GM23338 (cell line): ENCODE measurements around the gene FIGNL1. TPM values are rescaled to one million over a fixed set of nuclear protein-coding genes. Genes with fewer than 3 reads are reported as not detected.

Experiments
- ATAC-seq: fragments of 200-7000 bp; cut with Tn5 transposase; 3 replicates; pipeline ENCODE4 v1.9.1; 2020
- DNase-seq: peaks from one replicate; pipeline ENCODE4 v3.0.0-alpha.2; 2015; ENCODE audit warnings: low spot score
- H2AFZ ChIP-seq: fragments of 200-600 bp; sonication (generic); 2 replicates; pipeline ENCODE4 v1.8.0; 2016; ENCODE audit warnings: antibody characterized with exemption, mild to moderate bottlenecking, moderate library complexity
- H3F3A ChIP-seq: fragments of 200-600 bp; sonication (generic); replicated peaks from 2 replicates; pipeline ENCODE4 v1.8.0; 2017; ENCODE audit warnings: antibody characterized with exemption, mixed run types, low read depth
- H3K27ac ChIP-seq: fragments of 200-600 bp; sonication (generic); 2 replicates; pipeline ENCODE4 v1.6.1; 2016; ENCODE audit warnings: low read depth
- H3K27me3 ChIP-seq: fragments of 200-600 bp; sonication (generic); 2 replicates; pipeline ENCODE4 v1.8.0; 2016; ENCODE audit warnings: mild to moderate bottlenecking, mixed run types, moderate library complexity; ENCODE audit not compliant: insufficient read depth
- H3K36me3 ChIP-seq: fragments of 200-600 bp; sonication (generic); 2 replicates; pipeline ENCODE4 v1.8.0; 2016; ENCODE audit warnings: mild to moderate bottlenecking; ENCODE audit not compliant: insufficient read depth
- H3K4me1 ChIP-seq: fragments of 200-600 bp; sonication (generic); 2 replicates; pipeline ENCODE4 v1.8.0; 2016; ENCODE audit warnings: mild to moderate bottlenecking, moderate library complexity; ENCODE audit not compliant: insufficient read depth
- H3K4me2 ChIP-seq: fragments of 200-600 bp; sonication (generic); 2 replicates; pipeline ENCODE4 v1.7.1; 2017; ENCODE audit warnings: mixed run types
- H3K4me3 ChIP-seq: fragments of 200-600 bp; sonication (generic); 2 replicates; pipeline ENCODE4 v1.6.1; 2016; ENCODE audit warnings: mixed run types
- H3K79me2 ChIP-seq: fragments of 200-600 bp; sonication (generic); replicated peaks from 2 replicates; pipeline ENCODE4 v1.8.0; 2017; ENCODE audit warnings: mild to moderate bottlenecking; ENCODE audit not compliant: insufficient read depth
- H3K9me2 ChIP-seq: fragments of 200-600 bp; sonication (generic); 2 replicates; pipeline ENCODE4 v1.8.0; 2017; ENCODE audit not compliant: insufficient read depth
- H4K20me1 ChIP-seq: fragments of 200-600 bp; sonication (generic); replicated peaks from 2 replicates; pipeline ENCODE4 v1.8.0; 2017; ENCODE audit warnings: mild to moderate bottlenecking; ENCODE audit not compliant: insufficient read depth
- H3K27ac Mint-ChIP-seq: 2 replicates; pipeline ENCODE4 v1.8.0; 2020; ENCODE audit warnings: inconsistent platforms, mild to moderate bottlenecking, moderate library complexity, mixed read lengths
- H3K27me3 Mint-ChIP-seq: 3 replicates; pipeline ENCODE4 v1.8.0; 2022; ENCODE audit warnings: low read depth, mild to moderate bottlenecking, moderate library complexity, mixed read lengths, inconsistent platforms; ENCODE audit not compliant: insufficient read depth, poor library complexity
- H3K36me3 Mint-ChIP-seq: 3 replicates; pipeline ENCODE4 v1.8.0; 2021; ENCODE audit warnings: low read depth, mild to moderate bottlenecking, inconsistent platforms, moderate library complexity, mixed read lengths
- H3K4me1 Mint-ChIP-seq: 3 replicates; pipeline ENCODE4 v1.8.0; 2020; ENCODE audit warnings: mild to moderate bottlenecking, inconsistent platforms, mixed read lengths
- H3K4me3 Mint-ChIP-seq: 3 replicates; pipeline ENCODE4 v1.8.0; 2021; ENCODE audit warnings: moderate library complexity, mild to moderate bottlenecking, inconsistent platforms, mixed read lengths
- H3K9me3 Mint-ChIP-seq: 3 replicates; pipeline ENCODE4 v1.8.0; 2020; ENCODE audit warnings: moderate library complexity, mild to moderate bottlenecking, inconsistent platforms, mixed read lengths
- CREB1 ChIP-seq: fragments of 250-450 bp; sonication (Bioruptor Pico); IDR thresholded peaks from 2 replicates; pipeline ENCODE4 v1.5.0; 2020; ENCODE audit warnings: low read depth, mild to moderate bottlenecking, moderate library complexity
- REST ChIP-seq: IDR thresholded peaks from one replicate; pipeline ENCODE4 v1.6.1; 2018; ENCODE audit warnings: antibody characterized with exemption; ENCODE audit not compliant: unreplicated experiment
- STAT1 ChIP-seq: IDR thresholded peaks from one replicate; pipeline ENCODE4 v1.6.1; 2016; ENCODE audit warnings: antibody characterized with exemption; ENCODE audit not compliant: unreplicated experiment
- polyA plus RNA-seq: library from polyadenylated mRNA; unstranded; fragments of >200 nt; fragmentation: Nextera tagmentation; extraction: Ambion mirVana; gene quantifications from 2 replicates; pipeline ENCODE4 v1.2.1, GENCODE V29; 2016
- total RNA-seq: library from RNA; depleted of rRNA; stranded (reverse); fragments of >200 nt; shearing (Covaris generic); gene quantifications from 2 replicates; pipeline ENCODE4 v1.2.3, GENCODE V29; 2014
- TF ChIP-seq, protein P1 (sequence below): fragments of 250-450 bp; sonication (Bioruptor Pico); IDR thresholded peaks from 2 replicates; pipeline ENCODE4 v1.5.0; 2020; ENCODE audit warnings: mild to moderate bottlenecking, moderate library complexity
- TF ChIP-seq, protein P2 (sequence below): IDR thresholded peaks from 2 replicates; pipeline ENCODE4 v1.6.1; 2016; ENCODE audit warnings: antibody characterized with exemption

FIGNL1 gene
- total and polyA plus RNA-seq, 2 experiments from 2014 or later = 6.6 to 24.9 TPM

DNA sequence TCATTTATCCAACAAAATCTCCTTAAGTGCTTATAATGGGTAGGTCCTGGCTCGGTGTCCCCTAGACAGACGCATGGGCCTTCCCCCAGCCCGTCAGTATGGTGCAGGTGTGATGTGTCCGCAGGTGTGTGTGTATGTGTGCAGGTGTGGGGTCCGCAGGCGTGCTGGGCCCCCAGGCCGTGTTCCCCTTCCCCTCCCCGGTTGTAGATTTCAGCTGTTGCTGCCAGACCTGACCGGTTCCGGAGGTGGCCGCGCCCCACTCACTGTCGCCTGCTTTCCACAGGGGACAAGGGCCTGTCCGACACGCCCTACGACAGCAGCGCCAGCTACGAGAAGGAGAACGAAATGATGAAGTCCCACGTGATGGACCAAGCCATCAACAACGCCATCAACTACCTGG lies 50.5 kb downstream of the FIGNL1 start (continued):
- TF ChIP-seq, protein P1, sequence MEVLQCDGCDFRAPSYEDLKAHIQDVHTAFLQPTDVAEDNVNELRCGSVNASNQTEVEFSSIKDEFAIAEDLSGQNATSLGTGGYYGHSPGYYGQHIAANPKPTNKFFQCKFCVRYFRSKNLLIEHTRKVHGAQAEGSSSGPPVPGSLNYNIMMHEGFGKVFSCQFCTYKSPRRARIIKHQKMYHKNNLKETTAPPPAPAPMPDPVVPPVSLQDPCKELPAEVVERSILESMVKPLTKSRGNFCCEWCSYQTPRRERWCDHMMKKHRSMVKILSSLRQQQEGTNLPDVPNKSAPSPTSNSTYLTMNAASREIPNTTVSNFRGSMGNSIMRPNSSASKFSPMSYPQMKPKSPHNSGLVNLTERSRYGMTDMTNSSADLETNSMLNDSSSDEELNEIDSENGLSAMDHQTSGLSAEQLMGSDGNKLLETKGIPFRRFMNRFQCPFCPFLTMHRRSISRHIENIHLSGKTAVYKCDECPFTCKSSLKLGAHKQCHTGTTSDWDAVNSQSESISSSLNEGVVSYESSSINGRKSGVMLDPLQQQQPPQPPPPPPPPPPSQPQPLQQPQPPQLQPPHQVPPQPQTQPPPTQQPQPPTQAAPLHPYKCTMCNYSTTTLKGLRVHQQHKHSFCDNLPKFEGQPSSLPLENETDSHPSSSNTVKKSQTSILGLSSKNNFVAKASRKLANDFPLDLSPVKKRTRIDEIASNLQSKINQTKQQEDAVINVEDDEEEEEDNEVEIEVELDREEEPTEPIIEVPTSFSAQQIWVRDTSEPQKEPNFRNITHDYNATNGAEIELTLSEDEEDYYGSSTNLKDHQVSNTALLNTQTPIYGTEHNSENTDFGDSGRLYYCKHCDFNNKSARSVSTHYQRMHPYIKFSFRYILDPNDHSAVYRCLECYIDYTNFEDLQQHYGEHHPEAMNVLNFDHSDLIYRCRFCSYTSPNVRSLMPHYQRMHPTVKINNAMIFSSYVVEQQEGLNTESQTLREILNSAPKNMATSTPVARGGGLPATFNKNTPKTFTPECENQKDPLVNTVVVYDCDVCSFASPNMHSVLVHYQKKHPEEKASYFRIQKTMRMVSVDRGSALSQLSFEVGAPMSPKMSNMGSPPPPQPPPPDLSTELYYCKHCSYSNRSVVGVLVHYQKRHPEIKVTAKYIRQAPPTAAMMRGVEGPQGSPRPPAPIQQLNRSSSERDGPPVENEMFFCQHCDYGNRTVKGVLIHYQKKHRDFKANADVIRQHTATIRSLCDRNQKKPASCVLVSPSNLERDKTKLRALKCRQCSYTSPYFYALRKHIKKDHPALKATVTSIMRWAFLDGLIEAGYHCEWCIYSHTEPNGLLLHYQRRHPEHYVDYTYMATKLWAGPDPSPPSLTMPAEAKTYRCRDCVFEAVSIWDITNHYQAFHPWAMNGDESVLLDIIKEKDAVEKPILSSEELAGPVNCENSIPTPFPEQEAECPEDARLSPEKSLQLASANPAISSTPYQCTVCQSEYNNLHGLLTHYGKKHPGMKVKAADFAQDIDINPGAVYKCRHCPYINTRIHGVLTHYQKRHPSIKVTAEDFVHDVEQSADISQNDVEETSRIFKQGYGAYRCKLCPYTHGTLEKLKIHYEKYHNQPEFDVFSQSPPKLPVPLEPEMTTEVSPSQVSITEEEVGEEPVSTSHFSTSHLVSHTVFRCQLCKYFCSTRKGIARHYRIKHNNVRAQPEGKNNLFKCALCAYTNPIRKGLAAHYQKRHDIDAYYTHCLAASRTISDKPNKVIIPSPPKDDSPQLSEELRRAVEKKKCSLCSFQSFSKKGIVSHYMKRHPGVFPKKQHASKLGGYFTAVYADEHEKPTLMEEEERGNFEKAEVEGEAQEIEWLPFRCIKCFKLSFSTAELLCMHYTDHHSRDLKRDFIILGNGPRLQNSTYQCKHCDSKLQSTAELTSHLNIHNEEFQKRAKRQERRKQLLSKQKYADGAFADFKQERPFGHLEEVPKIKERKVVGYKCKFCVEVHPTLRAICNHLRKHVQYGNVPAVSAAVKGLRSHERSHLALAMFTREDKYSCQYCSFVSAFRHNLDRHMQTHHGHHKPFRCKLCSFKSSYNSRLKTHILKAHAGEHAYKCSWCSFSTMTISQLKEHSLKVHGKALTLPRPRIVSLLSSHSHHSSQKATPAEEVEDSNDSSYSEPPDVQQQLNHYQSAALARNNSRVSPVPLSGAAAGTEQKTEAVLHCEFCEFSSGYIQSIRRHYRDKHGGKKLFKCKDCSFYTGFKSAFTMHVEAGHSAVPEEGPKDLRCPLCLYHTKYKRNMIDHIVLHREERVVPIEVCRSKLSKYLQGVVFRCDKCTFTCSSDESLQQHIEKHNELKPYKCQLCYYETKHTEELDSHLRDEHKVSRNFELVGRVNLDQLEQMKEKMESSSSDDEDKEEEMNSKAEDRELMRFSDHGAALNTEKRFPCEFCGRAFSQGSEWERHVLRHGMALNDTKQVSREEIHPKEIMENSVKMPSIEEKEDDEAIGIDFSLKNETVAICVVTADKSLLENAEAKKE (CRISPR knock-in tag) = no peak
- TF ChIP-seq STAT1 = no peak
- no peak for TF ChIP-seq CREB1
- TF ChIP-seq, protein P2, sequence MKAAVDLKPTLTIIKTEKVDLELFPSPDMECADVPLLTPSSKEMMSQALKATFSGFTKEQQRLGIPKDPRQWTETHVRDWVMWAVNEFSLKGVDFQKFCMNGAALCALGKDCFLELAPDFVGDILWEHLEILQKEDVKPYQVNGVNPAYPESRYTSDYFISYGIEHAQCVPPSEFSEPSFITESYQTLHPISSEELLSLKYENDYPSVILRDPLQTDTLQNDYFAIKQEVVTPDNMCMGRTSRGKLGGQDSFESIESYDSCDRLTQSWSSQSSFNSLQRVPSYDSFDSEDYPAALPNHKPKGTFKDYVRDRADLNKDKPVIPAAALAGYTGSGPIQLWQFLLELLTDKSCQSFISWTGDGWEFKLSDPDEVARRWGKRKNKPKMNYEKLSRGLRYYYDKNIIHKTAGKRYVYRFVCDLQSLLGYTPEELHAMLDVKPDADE = no peak

GRCh38 chr7:50399206-50399605 lies 50.9 kb downstream of the FIGNL1 start:
- Mint-ChIP-seq H3K36me3 (no peaks in the 10 kb centered on the region), H3K4me1 (no peaks in the 10 kb centered on the region), H3K27me3 (peaks cover 4% of the 10 kb centered on the region), H3K27ac (no peak overlapping the region), H3K4me3 (no peak overlapping the region), H3K9me3 (no peaks in the 10 kb centered on the region)
- Histone ChIP-seq H3K4me3 (no peak overlapping the region), H3K9me2 (no peaks in the 10 kb centered on the region), H3K36me3 (no peaks in the 10 kb centered on the region), H3K79me2 (no peaks in the 10 kb centered on the region), H2AFZ (no peak overlapping the region), H3K4me2 (no peak overlapping the region), H3K27me3 (no peaks in the 10 kb centered on the region), H3K27ac (no peak overlapping the region), H3K4me1 (no peaks in the 10 kb centered on the region), H4K20me1 (no peaks in the 10 kb centered on the region), H3F3A (no peaks in the 10 kb centered on the region)
- ATAC-seq (no peak), DNase-seq (no peak)
- TF ChIP-seq REST (no peak), STAT1 (no peak)
- TF ChIP-seq, protein P1 (CRISPR knock-in tag) = no peak
